A172 (cell line): ENCODE data around the gene CNKSR2. TPM values are rescaled to one million over a fixed set of nuclear protein-coding genes. Genes with fewer than 3 reads are reported as not detected.
"Not testable (repeated sequence)": the region's sequence is repeated elsewhere in the genome, so short reads cannot be mapped to it uniquely, and the experiment has no call there.

Experiments used
- DNase-seq: peaks from one replicate; pipeline ENCODE4 v3.0.0-alpha.2; 2015; ENCODE audit warnings: low spot score
- total RNA-seq: library from RNA; depleted of rRNA; stranded (reverse); fragments of >200 nt; shearing (Covaris generic); gene quantifications from 2 replicates; pipeline ENCODE4 v1.2.3, GENCODE V29; 2014

The CNKSR2 gene
- total RNA-seq, 1 experiment from 2014 or later = not detected

- DNase-seq = no peak
These were observed 66.7 kb downstream of the CNKSR2 start for GRCh38 chrX:21440911-21441310.

GRCh38 chrX:21457718-21458117 lies 83.5 kb downstream of the CNKSR2 start:
- no peak for DNase-seq

- no peak for DNase-seq
These were observed 94.9 kb downstream of the CNKSR2 start for GRCh38 chrX:21469071-21469470.

GRCh38 chrX:21476909-21477308 lies 102.7 kb downstream of the CNKSR2 start:
- DNase-seq = no peak

GRCh38 chrX:21479695-21480270 lies 105.6 kb downstream of the CNKSR2 start:
- DNase-seq = peak; percentile 33

- DNase-seq = no peak
These were observed 107.5 kb downstream of the CNKSR2 start for GRCh38 chrX:21481761-21482160.

GRCh38 chrX:21484051-21484450 lies 109.8 kb downstream of the CNKSR2 start:
- not testable (repeated sequence) for DNase-seq

- DNase-seq = no peak
These were observed 113.6 kb downstream of the CNKSR2 start for GRCh38 chrX:21487832-21488231.

GRCh38 chrX:21490341-21490740 lies 116.1 kb downstream of the CNKSR2 start:
- no peak for DNase-seq

GRCh38 chrX:21493226-21493830 lies 119.1 kb downstream of the CNKSR2 start:
- DNase-seq = no peak

GRCh38 chrX:21503593-21503992 lies 129.4 kb downstream of the CNKSR2 start:
- no peak for DNase-seq

- no peak for DNase-seq
These were observed 135.7 kb downstream of the CNKSR2 start for GRCh38 chrX:21509912-21510311.

- DNase-seq = no peak
These were observed 149.8 kb downstream of the CNKSR2 start for GRCh38 chrX:21524008-21524407.

- no peak for DNase-seq
These were observed 153.9 kb downstream of the CNKSR2 start for GRCh38 chrX:21528076-21528475.

GRCh38 chrX:21529771-21530170 lies 155.6 kb downstream of the CNKSR2 start:
- DNase-seq = no peak

- DNase-seq = not testable (repeated sequence)
These were observed 170.4 kb downstream of the CNKSR2 start for GRCh38 chrX:21544642-21545041.

GRCh38 chrX:21559417-21559816 lies 185.2 kb downstream of the CNKSR2 start:
- no peak for DNase-seq

GRCh38 chrX:21565025-21565424 lies 190.8 kb downstream of the CNKSR2 start:
- DNase-seq = no peak

- DNase-seq = no peak
These were observed 200.6 kb downstream of the CNKSR2 start for GRCh38 chrX:21574793-21575192.

- no peak for DNase-seq
These were observed 207.3 kb downstream of the CNKSR2 start for GRCh38 chrX:21581479-21581878.

GRCh38 chrX:21586001-21586400 lies 211.8 kb downstream of the CNKSR2 start:
- DNase-seq = no peak

- no peak for DNase-seq
These were observed 216.0 kb downstream of the CNKSR2 start for GRCh38 chrX:21590012-21590776.

GRCh38 chrX:21606002-21606401 lies 231.8 kb downstream of the CNKSR2 start:
- DNase-seq = no peak
